Limb (tissue), 2 donors: Measurements from ENCODE around the gene SPAG17.
"Not testable (repeated sequence)": the region's sequence is repeated elsewhere in the genome, so short reads cannot be mapped to it uniquely, and the experiment has no call there.

Experiments used
- DNase-seq, 2 donors: peaks; one replicate each; pipeline ENCODE4 v3.0.0-alpha.2; 2016; ENCODE audit errors: extremely low spot score in 2 of 2

SPAG17 gene

GRCh38 chr1:117981455-117982192, 203.4 kb downstream of the SPAG17 start:
- no peak for DNase-seq

GRCh38 chr1:117976381-117976780, 208.6 kb downstream of the SPAG17 start:
- no peak for DNase-seq

- no peak for DNase-seq
Observed at GRCh38 chr1:117971777-117972176, 213.3 kb downstream of the SPAG17 start.

GRCh38 chr1:117970252-117970651, 214.8 kb downstream of the SPAG17 start:
- DNase-seq = peak in 1 of 2 donors; percentile 43

- peak; percentile 31 to 79 for DNase-seq
Observed at GRCh38 chr1:117967881-117968280, 217.1 kb downstream of the SPAG17 start.

GRCh38 chr1:117967477-117967876, 217.6 kb downstream of the SPAG17 start:
- peak in 1 of 2 donors; percentile 75 for DNase-seq

GRCh38 chr1:117964290-117965038, 220.6 kb downstream of the SPAG17 start:
- no peak for DNase-seq

- DNase-seq = peak in 1 of 2 donors; percentile 2
Observed at GRCh38 chr1:117959364-117959763, 225.7 kb downstream of the SPAG17 start.

GRCh38 chr1:117952386-117952785, 232.6 kb downstream of the SPAG17 start:
- no peak for DNase-seq

GRCh38 chr1:117942293-117942692, 242.7 kb downstream of the SPAG17 start:
- DNase-seq = no peak

- no peak for DNase-seq
Observed at GRCh38 chr1:117933769-117934168, 251.3 kb downstream of the SPAG17 start.

- no peak for DNase-seq
Observed at GRCh38 chr1:117932576-117932975, 252.5 kb downstream of the SPAG17 start.

GRCh38 chr1:117930484-117930883, 254.5 kb downstream of the SPAG17 start:
- no peak for DNase-seq

- DNase-seq = no peak
Observed at GRCh38 chr1:117930173-117930447, 254.9 kb downstream of the SPAG17 start.

- peak; percentile 95 to 96 for DNase-seq
Observed at GRCh38 chr1:117929343-117930172, 255.5 kb downstream of the SPAG17 start, which contains the start of the genes GDAP2 and WDR3. GDAP2 (minus strand) TSS chr1:117929621; CDS start chr1:117920357, 9,264 bp downstream. WDR3 (plus strand) TSS chr1:117929739; CDS start chr1:117933320, 3,581 bp downstream.

GRCh38 chr1:117928881-117929342, 256.1 kb downstream of the SPAG17 start:
- peak in 1 of 2 donors; percentile 48 for DNase-seq

GRCh38 chr1:117925981-117926380, 259.0 kb downstream of the SPAG17 start:
- DNase-seq = no peak

GRCh38 chr1:117922717-117923116, 262.3 kb downstream of the SPAG17 start:
- not testable (repeated sequence) for DNase-seq

- DNase-seq = no peak
Observed at GRCh38 chr1:117921991-117922390, 263.0 kb downstream of the SPAG17 start.

- no peak for DNase-seq
Observed at GRCh38 chr1:117919376-117919775, 265.7 kb downstream of the SPAG17 start.

GRCh38 chr1:117911051-117911450, 274.0 kb downstream of the SPAG17 start:
- DNase-seq = no peak

GRCh38 chr1:117905019-117905418, 280.0 kb downstream of the SPAG17 start:
- no peak for DNase-seq
